ENCODE data around the gene RERGL. TPM values are rescaled to one million over a fixed set of nuclear protein-coding genes. Genes with fewer than 3 reads are reported as not detected.

The RERGL gene
- total RNA-seq, 1 experiment from 2014 or later = not detected

DNA sequence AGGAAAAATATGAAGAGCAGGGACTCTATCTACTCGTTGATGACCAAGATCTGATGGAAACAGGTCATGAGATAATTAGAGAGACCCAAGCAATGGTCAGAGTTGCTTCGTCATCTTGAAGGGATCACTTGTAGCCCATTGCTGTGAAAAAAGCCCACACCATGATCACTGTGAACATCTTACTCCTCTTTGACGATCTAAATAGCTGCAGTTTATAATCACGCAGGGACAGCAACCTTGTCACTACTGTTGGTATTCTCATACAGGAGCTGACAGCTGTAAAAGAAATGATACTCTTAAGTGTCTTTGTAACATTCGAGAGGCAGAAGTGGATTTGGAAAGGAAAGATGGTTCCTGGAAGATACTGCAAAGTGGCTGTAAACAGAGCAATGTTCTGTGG, 33.7 kb upstream of the RERGL start:
- H3K9ac ChIP-seq (ENCODE audit: extremely low read depth, insufficient read length, low read length) = no peak overlapping the region
- H3K14ac ChIP-seq (ENCODE audit: insufficient read depth, low read length) = no peak overlapping the region
- H3K79me2 ChIP-seq (ENCODE audit: insufficient read depth, low read length) = no peaks in the 10 kb centered on the region
- DNase-seq = no peak
- H3K23ac ChIP-seq (ENCODE audit: insufficient read length, low read depth, low read length) = no peak overlapping the region
- Mint-ChIP-seq H3K27ac (no peak overlapping the region), H3K9me3 (peaks cover 19 to 24% of the 10 kb centered on the region in 2 experiments), H3K4me3 (no peak overlapping the region), H3K27me3 (ENCODE audit: low read depth) (no peaks in the 10 kb centered on the region), H3K36me3 (ENCODE audit: insufficient read depth in 1 of 3, low read depth in 3 of 3) (peaks cover 7 to 12% (median 11%) of the 10 kb centered on the region in 3 experiments), H3K4me1 (no peaks in the 10 kb centered on the region)
- no peaks in the 10 kb centered on the region for H3K79me1 ChIP-seq (ENCODE audit: insufficient read depth, low read depth, low read length, poor library complexity, severe bottlenecking)
- no CpG with 5 or more reads among the region's 5 CpGs for WGBS (ENCODE audit: extremely low coverage, insufficient read length, low lambda C conversion rate)
- no peaks in the 10 kb centered on the region for H4K20me1 ChIP-seq (ENCODE audit: control insufficient read depth, insufficient read depth, insufficient read length)
- no peak overlapping the region for H4K5ac ChIP-seq (ENCODE audit: insufficient read length, low read depth, low read length)
- H2BK15ac ChIP-seq (ENCODE audit: low read depth, low read length) = no peak overlapping the region
- no peaks in the 10 kb centered on the region for H3K27me3 ChIP-seq (ENCODE audit: insufficient read depth, low read length)
- H3K23me2 ChIP-seq (ENCODE audit: insufficient read length, low read depth, low read length, poor library complexity, severe bottlenecking) = no peaks in the 10 kb centered on the region
- H2BK120ac ChIP-seq (ENCODE audit: low read depth, low read length, poor library complexity, severe bottlenecking) = no peak overlapping the region
- H3T11ph ChIP-seq (ENCODE audit: low read length) = no peak overlapping the region
- H4K91ac ChIP-seq (ENCODE audit: insufficient read length, low read depth, low read length) = no peak overlapping the region
- no peak overlapping the region for H2BK20ac ChIP-seq (ENCODE audit: low read depth, low read length, poor library complexity, severe bottlenecking)
- no peak overlapping the region for H3K4me2 ChIP-seq (ENCODE audit: insufficient read depth, insufficient read length, low read length)
- H3K4ac ChIP-seq (ENCODE audit: low read depth, low read length) = no peak overlapping the region
- TF ChIP-seq, protein P1, sequence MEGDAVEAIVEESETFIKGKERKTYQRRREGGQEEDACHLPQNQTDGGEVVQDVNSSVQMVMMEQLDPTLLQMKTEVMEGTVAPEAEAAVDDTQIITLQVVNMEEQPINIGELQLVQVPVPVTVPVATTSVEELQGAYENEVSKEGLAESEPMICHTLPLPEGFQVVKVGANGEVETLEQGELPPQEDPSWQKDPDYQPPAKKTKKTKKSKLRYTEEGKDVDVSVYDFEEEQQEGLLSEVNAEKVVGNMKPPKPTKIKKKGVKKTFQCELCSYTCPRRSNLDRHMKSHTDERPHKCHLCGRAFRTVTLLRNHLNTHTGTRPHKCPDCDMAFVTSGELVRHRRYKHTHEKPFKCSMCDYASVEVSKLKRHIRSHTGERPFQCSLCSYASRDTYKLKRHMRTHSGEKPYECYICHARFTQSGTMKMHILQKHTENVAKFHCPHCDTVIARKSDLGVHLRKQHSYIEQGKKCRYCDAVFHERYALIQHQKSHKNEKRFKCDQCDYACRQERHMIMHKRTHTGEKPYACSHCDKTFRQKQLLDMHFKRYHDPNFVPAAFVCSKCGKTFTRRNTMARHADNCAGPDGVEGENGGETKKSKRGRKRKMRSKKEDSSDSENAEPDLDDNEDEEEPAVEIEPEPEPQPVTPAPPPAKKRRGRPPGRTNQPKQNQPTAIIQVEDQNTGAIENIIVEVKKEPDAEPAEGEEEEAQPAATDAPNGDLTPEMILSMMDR (conservative IDR thresholded peaks at IDR 0.05) = no peak
- H2AFZ ChIP-seq (ENCODE audit: low read length) = no peak overlapping the region
- no peak overlapping the region for H2AK5ac ChIP-seq (ENCODE audit: insufficient read length, low read length)
- H3K56ac ChIP-seq (ENCODE audit: insufficient read length, low read depth, low read length) = no peak overlapping the region
- H2BK12ac ChIP-seq (ENCODE audit: insufficient read length, low read depth, low read length) = no peak overlapping the region
- H2BK5ac ChIP-seq (ENCODE audit: insufficient read length, low read length) = no peak overlapping the region
- no peak overlapping the region for H3K18ac ChIP-seq (ENCODE audit: insufficient read length, low read depth, low read length)
- H4K8ac ChIP-seq (replicated peaks; ENCODE audit: insufficient read length, low read depth, low read length) = no peak overlapping the region
- no peaks in the 10 kb centered on the region for H3K9me3 ChIP-seq (ENCODE audit: control insufficient read depth, low read depth, low read length)
- H3K27ac ChIP-seq (ENCODE audit: insufficient read length, low read depth, low read length) = no peak overlapping the region
- H3K4me1 ChIP-seq (ENCODE audit: insufficient read depth, low read length) = no peaks in the 10 kb centered on the region

Data from H9 (cell line).